GM19025 (cell line): ENCODE measurements around the gene HOXA4.

Experiments used
- ATAC-seq: cut with Tn5 transposase; IDR thresholded peaks from one replicate; pipeline ENCODE4 v1.9.1; 2021; ENCODE audit warnings: mild to moderate bottlenecking, low read depth, moderate library complexity; ENCODE audit not compliant: unreplicated experiment

The HOXA4 gene

GRCh38 chr7:27159266-27160144 is 28.9 kb upstream of the HOXA4 start:
- ATAC-seq = no peak

- ATAC-seq = no peak
Observed at GRCh38 chr7:27158436-27159265, 28.1 kb upstream of the HOXA4 start.

GRCh38 chr7:27157702-27158431 is 27.3 kb upstream of the HOXA4 start:
- ATAC-seq = no peak

- ATAC-seq = no peak
Observed at GRCh38 chr7:27156916-27157701, 26.6 kb upstream of the HOXA4 start.

GRCh38 chr7:27156508-27156898 is 25.9 kb upstream of the HOXA4 start, which contains the start of gene HOXA7:
HOXA7 (minus strand) TSS chr7:27156675; CDS start chr7:27156545, 130 bp downstream.
- no peak for ATAC-seq

GRCh38 chr7:27155816-27156507 is 25.4 kb upstream of the HOXA4 start:
- no peak for ATAC-seq

GRCh38 chr7:27154901-27155815 is 24.6 kb upstream of the HOXA4 start:
- ATAC-seq = no peak

- no peak for ATAC-seq
Observed at GRCh38 chr7:27154369-27154768, 23.8 kb upstream of the HOXA4 start.

GRCh38 chr7:27153526-27153925 is 23.0 kb upstream of the HOXA4 start:
- ATAC-seq = no peak

GRCh38 chr7:27152816-27153442 is 22.4 kb upstream of the HOXA4 start:
- no peak for ATAC-seq

- ATAC-seq = no peak
Observed at GRCh38 chr7:27151931-27152815, 21.6 kb upstream of the HOXA4 start, which contains the start of gene HOXA3. HOXA3 (minus strand) TSS chr7:27152583; CDS start chr7:27110640, 41,943 bp downstream.

GRCh38 chr7:27151341-27151930 is 20.9 kb upstream of the HOXA4 start:
- no peak for ATAC-seq

- peak; percentile 76 for ATAC-seq
Observed at GRCh38 chr7:27150568-27151340, 20.2 kb upstream of the HOXA4 start.

- ATAC-seq = peak; percentile 8
Observed at GRCh38 chr7:27149842-27150567, 19.4 kb upstream of the HOXA4 start.
